Ovary (tissue), 3 donors: ENCODE data around the gene FILIP1L.

Experiments used
- POLR2A ChIP-seq: fragments of 450-650 bp; IDR thresholded peaks from one replicate; pipeline ENCODE4 v1.6.1; 2017; ENCODE audit warnings: antibody characterized with exemption, mild to moderate bottlenecking, moderate library complexity
- TF ChIP-seq, protein P1 (sequence below), 3 donors: fragments of 450-650 bp in 2 of 3; fragments of 200-600 bp in 1 of 3; IDR thresholded peaks; one replicate each; pipeline versions ENCODE4 v1.5.1 to v1.8.0; 2016 to 2022; ENCODE audit warnings: antibody characterized with exemption in 3 of 3, mild to moderate bottlenecking in 1 of 3
- donor health status: DM: no; HTN: no; CAD: no.

DNA sequence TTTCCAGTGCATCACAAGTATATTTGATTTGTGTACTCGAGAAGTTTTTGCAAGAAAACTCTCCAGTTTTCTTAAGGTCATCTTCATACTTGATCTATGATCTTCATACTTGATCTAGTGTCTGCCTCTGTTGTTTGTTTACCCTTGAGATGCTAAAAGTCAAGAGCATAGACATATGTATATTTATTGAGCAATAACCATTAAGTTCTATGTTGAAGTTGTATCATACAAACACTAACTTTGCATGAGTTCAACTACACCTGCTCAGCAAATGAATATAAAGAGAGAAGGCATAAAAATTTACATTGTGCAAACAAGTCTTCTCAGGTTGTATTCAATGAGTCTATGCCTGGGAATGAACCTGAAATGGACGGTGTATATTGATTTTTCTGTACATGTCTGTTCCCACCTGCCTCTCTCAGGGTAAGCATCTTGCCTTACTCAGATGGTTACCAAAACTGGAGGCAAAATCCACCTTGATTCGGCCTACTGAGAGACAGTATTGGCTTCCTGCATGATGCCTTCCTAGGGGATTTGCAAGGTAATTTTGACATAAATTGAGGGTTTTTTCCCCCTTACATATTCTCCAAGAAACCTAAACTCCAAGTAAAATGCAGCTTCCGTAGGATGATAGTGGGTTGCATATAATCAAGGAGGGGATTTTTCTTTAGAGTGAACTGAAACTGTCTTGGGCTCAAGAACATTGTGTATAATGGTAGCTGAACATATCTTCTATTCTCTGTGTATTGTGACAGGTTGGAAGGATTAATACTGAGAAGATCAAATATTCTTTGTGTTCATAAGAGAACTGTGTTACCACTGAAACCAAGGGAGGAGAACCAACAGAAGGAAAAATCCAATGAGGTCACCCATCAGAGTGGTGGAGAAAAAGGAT lies 110.4 kb downstream of the FILIP1L start:
- TF ChIP-seq, protein P1, sequence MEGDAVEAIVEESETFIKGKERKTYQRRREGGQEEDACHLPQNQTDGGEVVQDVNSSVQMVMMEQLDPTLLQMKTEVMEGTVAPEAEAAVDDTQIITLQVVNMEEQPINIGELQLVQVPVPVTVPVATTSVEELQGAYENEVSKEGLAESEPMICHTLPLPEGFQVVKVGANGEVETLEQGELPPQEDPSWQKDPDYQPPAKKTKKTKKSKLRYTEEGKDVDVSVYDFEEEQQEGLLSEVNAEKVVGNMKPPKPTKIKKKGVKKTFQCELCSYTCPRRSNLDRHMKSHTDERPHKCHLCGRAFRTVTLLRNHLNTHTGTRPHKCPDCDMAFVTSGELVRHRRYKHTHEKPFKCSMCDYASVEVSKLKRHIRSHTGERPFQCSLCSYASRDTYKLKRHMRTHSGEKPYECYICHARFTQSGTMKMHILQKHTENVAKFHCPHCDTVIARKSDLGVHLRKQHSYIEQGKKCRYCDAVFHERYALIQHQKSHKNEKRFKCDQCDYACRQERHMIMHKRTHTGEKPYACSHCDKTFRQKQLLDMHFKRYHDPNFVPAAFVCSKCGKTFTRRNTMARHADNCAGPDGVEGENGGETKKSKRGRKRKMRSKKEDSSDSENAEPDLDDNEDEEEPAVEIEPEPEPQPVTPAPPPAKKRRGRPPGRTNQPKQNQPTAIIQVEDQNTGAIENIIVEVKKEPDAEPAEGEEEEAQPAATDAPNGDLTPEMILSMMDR (IDR thresholded peaks at IDR 0.05): no peak
- TF ChIP-seq POLR2A: no peak
